Measurements from ENCODE around the gene MIB2.
"Not testable (repeated sequence)": the region's sequence is repeated elsewhere in the genome, so short reads cannot be mapped to it uniquely, and the experiment has no call there.

MIB2 gene
- 2.1 to 23.6 (median 10.1) reads per million in 17 experiments for total RNA-seq

DNA sequence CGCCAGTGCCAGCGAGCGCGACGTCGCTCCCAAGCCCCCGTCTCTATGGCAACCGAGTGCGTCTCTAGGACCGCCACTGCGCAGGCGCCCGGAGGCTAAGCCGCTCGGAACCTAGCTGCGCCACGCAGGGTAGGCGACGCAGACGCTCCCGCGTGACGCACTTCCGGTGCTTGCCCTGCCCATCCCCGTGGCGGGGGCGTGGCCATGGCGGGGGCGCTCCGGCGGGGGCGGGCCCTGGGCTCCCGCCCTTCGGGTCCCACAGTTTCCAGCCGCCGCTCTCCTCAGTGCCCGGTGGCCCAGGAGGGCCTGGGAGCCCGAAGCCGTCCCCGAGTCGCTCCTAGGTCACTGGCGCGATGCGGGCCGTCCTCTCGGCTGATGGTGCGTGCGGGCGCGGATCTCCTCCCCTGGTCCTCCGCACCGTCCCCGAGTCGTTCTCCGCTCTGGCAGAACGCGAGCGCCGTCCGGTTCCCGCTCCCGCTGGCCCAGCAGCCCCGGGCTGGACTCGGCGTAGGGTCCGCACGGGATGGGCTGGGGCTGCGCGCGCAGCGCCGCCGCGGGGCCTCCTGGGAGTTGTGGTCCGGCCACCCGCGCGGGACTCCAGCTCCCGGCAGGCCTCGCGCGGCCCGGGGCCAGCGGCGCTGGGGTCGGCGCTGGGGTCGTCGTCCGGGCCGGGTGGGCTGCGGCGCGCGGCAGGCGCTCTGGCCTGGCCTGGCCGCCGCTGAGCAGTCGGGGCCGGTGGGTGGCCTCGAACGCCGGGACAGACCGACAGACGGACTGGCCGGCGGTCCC is at the start of gene MIB2:
MIB2 (plus strand) TSS at position 245 of the 789 bp plus-strand sequence. CDS start 7,953 bp downstream, outside the sequence.
- peak; percentile 99 to 100 (median 99) for DNase-seq

DNA sequence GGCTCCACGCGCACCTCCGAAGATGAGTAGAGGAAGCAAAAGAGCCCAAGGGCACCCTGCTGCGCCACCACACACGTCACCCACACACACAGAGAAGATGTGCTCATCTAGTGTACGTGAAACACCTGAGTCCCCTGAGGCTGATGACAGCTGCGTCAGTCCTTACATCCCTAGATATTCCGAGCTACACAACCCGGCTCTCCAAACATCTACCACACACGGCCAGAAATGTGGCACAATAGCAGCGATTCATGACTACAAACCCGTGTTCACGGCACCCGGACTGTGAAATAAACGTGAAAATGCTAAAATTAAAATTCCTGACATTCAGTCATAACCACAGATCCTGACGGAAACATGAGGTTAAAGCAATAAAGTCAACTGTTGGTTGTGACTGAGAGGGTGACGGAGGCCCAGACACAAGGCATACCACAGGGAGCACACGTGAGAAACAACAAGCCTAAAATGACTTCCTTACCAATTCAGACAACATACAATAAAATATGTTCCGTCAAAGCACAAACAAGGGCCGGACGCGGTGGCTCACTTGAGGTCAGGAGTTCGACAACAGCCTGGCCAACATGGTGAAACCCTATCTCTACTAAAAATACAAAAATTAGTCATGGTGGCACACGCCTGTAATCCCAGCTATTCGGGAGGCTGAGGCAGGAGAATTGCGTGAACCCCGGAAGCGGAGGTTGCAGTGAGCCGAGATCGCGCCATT is 48.0 kb upstream of the MIB2 start:
- no peak for DNase-seq

DNA sequence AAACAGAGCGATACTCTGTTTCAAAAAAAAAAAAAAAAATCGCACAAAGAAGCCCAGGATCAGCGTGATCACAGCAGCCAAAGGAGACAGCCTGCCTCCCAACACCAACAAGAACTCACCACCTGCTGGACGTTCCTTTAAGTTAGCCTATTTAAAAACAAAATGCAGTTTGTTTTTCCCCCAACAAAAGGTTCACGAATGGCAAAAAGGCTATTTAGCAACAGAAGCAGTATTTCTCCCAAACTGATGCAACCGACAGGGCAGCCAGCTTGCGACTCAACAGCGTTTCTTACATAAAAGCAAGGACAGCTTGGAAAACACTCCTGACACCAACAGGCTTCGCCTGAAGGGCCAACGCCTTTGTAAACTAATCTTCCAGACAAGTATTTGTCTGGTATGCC is 47.4 kb upstream of the MIB2 start:
- no peak for DNase-seq

DNA sequence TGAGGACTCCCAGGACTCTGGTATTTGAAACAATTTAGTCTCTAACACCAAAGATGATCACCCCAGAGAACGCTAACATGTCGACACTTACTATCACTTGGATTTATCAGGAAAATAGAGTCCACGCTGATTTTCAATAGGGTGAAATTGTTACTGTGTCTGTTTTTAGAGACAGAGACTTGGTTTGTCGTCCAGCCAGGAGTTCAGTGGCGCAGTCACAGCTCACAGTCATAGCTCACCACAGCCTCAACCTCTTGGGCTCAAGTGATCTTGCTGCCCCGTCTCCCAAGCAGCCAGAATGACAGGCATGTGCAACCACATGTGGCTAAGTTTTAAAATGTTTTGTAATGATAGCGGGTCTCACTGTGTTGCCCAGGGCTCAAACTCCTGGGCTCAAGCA is 46.0 kb upstream of the MIB2 start:
- DNase-seq: no peak

DNA sequence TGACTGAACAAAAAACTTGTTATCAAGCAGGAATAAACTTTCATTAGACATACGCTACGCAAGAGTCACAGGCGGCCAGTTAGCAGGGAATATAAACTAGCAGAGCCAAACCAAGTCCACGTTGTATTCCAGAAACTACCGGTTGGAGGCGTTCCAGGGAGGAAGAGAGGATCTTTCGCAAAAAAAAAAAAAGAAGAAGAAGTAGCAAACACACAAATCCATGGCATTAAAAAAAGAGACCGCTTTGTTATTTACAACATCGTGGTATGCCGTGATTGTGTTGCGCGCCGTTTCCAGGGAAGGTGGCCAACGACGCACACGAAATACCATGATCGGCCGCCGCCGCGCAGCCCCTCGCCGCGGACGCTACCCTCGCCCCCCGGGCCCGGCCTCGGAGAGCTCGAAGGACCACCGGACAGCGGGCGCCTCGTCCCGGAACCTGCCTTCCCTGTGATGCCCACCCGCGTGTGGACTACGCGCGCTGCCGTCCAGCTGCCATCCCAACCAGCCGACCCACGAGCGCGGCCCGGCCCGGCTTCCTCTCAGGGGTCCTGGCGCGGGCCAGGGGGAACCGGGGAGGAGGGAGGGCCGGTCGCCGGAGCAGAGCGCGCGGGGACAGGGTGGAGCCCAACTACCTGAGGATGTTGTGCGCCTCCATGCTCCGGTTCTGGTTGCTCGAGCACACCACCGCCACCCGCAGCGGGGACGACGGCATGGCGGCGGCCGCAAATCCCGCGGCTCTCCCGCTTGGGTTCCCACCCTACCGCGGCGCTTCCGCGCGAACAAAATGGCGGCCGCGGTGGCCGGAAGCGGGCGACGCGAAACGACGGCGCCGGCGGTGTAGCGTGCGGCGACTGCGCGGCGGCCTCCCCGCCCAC is 41.2 kb upstream of the MIB2 start:
- DNase-seq: peak; percentile 78 to 92 (median 90)

DNA sequence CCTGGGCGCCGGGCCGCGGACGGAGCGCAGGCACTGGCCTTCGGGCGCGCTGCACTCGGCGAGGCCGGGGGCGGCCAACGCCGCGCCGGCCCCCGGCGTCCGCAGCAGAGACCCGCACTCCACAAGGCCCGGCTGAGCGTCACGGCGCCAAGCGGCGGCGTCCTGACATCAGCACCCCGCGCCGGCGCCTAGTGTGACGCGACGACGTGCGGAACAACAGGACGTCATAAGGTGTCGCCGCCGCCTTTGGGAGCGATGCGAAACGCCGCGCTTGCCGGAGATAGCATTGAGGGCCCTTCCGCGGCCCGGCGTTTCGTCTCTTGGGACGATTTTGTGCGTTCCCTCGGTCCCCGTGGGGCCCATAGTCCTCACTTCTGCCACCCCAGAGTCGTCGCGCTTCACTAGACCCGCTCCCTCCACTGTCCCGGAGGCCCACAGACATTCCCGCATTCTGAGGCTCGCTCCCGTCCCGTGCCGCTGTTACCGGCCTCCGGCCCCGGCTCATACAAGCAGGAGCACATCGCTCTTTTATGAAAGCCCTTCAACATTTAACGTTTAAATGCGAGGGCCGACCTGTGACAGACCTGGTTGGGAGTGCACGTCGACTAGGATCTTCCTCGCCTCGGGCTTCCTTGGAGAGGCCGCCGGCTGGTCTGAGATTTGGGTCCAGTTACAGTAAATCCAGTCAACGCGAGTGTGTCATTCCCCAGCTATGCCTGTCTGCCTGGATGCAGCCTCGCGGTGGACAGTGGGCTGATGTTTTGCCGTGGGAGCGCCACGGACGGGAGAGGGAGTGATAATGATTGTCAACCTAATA is 40.4 kb upstream of the MIB2 start, which contains the start of gene SSU72:
SSU72 (minus strand) TSS at position 143 of the 817 bp plus-strand sequence. CDS start 306 bp downstream, outside the sequence.
- peak; percentile 97 to 98 (median 98) for DNase-seq

DNA sequence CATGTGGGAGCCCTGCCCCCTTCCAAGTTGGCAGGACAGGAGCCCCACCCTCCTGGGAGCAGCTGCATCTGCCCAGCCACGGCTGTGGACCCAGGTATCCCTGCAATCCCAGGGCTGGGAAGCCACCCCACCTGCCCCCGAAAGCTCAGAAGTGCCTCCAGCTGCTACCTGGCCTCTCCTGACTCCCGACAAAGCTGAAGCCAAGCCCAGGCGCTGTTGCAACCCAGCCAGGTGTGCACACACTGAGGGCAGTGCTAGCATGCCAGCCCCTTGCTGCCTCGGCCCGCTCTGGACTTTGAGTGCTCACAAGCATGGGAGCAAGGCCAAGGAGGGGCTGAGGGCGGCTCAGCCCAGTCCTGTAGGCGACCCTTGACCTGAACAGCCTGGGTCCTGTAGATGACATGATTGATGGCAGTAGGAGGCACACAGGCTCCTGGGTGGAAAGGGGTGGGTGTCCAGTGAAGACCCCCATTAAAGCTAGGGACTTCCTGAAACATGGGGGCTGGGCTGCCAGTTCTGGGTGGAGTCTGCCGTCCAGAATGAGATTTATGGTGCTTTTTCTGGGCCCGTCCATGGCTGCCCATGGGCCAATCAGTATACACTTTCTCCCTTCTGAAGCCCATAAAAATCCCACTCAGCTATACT is 37.8 kb upstream of the MIB2 start:
- no peak for DNase-seq

DNA sequence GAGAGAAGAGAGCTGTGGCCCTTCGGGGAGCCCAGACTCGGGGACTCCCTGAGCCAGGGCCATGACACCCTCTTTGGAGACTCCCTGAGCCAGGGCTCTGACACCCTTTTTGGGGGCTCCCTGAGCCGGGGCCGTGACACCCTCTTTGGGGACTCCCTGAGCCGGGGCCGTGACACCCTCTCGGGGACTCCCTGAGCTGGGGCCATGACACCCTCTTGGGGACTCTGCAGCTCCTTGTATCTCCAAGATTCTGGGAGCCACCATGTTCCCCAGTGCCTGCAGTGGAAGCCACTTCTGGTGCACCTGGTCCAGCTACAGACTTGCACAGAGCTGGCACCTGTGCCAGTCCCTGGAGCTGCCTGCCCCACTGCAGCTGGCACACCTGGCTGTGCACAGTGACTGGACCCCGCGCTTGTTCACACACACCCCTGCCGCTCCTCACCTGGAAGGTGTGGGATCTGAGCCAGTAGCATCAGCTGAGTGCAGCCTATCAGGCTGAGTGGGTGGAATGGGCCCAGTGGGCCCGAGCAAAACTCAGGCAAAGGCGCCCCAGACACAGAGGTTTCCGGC is 36.8 kb upstream of the MIB2 start:
- DNase-seq: no peak

DNA sequence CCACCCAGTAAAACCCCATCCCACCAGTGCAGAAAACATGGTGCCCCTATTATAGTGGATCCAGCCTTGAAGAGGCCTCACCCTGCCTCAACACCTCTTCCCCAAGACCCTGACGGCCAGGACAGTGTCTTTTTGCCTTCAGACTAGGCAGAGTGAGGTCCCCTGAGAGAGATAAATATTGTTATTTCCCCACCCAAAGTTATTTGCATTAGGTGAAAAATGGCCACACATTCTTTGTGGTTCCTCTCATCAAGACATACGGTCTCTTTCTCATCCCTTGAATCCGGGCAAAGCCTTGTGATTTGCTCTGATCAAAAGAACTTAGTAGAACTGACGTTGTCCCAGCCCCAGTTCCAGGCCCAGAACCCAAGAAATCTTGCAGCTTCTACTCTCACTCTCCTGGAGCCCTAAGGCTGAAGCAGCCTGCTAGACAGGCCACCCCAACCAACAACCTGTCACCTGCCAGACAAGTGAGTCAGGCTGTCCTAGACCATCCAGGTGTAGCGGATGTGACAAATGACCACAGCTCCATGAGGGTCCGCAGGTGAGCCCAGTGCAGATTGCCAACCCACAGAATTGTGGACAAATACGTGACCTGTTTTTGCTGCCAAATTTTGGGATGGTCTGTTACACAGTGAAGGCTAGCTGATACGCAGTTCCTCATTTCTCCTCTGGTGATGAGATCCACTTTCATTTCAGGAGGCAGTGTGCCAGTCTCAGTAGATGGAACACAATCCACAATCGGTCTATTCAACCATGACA is 32.5 kb upstream of the MIB2 start:
- no peak for DNase-seq

DNA sequence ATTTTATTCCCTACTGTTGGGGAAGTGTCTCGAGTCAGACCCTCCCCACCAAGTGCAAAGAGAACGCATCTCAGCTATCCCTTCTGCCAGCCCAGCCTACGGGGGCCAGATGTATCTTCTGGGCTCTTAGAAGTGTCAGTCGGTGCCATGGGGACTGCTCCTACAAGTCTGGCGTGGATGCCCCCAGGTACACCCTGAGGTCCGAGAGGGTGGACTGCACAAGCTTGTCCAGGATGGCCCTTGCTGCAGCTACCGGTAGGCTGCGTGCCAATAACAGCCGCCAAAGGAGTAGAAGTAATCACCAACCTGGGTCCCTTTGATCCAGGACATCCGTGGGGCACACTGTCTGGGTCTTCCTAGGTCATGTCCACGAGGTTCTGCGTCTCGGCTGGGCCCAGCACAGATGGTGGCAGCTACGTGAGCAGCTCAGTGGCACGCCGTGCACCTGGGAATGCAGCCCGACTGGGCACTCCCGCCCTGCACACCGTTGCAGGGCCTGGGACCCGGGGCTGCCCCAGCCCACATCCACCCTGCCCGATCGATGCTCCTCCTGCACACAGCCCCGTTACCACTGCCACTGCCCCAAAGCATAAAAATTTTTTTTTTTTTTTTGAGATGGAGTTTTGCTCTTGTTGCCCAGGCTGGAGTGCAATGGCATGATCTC is 31.8 kb upstream of the MIB2 start:
- no peak for DNase-seq

DNA sequence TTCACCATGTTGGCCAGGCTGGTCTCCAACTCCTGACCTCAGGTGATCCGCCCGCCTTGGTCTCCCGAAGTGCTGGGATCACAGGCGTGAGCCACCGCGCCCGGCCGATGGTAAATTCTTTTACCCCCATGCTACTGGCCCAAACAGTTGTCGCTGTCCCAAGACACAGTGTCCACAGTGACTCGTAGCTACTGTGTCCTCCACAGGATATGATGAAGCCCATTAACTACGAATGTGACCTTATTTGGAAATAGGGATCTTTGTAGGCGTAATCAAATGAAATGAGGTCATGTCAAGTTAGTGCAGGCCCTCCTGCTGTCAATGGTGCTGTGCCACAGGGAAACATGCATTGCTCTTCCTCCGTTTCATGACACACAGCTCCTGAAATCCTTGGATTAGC is 23.8 kb upstream of the MIB2 start:
- DNase-seq: peak in 2 of 4 experiments; percentile 14 to 63

DNA sequence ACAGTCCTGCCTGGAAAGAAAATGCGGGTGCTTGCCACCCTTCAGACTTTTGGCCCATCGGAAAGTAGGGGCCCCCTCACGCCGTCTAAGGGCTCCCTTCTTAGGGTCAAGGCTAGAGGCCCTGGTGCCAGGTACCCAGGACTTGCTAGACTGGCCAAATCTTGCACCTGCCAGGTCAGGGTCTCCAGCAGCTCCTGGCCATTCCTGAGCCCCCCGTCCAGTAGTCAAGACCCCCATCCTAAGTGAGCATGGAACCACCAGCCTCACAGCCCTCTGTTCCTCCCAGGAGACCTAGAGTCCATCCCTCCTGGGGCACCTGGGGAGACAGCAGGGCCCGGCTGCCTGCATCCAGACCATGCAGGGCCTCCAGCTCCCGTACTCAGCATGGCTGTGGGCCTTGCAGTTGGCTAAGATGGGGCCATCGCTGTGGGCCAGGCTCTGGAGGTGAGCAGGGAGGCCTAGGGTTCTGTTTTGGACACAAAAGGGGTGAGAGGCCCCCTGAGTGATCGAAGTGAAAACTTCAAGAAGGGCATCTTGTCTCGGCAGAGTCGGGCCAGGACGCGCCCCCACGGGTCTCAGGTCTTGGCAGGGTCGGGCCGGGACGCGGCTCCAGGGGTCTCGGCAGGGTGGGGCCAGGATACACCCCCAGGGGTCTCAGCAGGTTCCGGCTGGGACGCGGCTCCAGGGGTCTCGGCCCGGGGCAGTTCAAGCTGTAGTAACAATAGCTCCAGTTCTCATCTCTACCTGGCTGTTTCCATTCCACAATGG is 21.3 kb upstream of the MIB2 start:
- no peak for DNase-seq

DNA sequence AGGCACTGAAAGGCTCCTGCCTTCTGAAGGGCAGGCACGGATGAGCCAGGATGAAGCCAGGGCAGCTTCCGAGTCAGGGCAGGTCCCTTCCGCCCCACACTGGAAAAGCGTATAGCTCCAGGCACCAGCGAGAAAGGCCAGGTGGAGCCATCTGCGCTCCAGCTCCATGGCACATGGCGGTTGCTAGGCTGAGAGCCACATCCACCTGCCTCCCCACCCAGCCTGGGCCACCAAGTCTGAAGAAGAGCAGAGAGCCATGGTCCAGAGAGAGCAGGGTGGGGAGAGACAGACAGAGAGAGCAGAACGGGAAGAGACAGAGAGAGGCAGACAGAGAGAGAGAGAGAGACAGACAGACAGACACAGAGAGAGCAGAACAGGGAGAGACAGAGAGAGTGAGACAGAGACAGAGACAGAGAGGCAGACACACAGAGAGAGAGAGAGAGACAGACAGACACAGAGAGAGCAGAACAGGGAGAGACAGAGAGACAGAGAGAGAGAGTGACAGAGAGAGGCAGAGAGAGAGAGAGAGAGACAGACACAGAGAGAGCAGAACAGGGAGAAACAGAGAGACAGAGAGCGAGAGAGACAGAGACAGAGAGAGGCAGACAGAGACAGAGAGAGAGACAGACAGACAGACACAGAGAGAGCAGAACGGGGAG is 20.6 kb upstream of the MIB2 start:
- DNase-seq: no peak

DNA sequence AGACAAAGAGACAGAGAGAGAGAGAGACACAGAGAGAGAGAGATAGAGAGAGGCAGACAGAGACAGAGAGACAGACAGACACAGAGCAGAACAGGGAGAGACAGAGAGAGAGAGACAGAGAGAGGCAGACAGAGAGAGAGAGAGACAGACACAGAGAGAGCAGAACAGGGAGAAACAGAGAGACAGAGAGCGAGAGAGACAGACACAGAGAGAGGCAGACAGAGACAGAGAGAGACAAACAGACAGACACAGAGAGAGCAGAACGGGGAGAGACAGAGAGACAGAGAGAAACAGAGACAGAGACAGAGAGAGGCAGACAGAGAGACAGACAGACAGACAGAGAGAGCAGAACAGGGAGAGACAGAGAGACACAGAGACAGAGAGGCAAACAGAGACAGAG is 20.0 kb upstream of the MIB2 start:
- DNase-seq: not testable (repeated sequence)

DNA sequence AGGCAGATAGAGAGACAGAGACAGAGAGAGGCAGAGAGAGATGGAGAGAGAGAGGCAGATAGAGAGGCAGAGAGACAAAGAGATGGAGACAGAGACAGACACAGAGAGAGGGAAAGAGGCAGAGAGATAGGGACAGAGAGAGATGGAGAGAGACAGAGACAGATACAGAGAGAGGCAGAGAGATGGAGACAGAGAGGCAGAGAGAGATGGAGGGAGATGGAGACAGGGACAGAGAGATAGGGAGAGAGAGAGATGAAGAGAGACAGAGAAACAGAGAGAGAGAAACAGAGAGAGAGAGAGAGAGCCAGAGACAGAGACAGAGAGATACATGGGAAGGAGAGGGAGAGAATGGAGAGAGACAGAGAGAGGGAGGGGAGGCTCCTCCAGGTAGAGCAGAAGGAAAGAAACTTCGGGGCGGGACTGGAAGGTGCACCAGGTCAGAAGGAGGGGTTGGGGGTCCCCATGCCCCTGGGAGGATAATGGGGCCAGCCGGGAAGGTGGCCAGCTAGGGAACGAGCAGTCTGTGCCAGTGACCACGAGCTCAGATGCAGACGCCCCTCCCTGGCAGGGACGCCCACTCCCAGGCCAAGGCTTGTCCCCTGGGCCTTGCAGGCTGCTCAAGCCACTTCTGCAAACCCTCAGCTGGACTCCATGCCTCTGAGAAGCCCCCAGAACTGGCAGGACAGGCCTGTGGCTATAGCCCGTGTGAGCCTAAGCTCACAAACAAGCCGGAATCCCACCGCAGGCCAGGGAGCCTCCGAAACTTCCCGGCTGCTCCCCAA is 18.6 kb upstream of the MIB2 start:
- DNase-seq: peak; percentile 34 to 59 (median 48)

DNA sequence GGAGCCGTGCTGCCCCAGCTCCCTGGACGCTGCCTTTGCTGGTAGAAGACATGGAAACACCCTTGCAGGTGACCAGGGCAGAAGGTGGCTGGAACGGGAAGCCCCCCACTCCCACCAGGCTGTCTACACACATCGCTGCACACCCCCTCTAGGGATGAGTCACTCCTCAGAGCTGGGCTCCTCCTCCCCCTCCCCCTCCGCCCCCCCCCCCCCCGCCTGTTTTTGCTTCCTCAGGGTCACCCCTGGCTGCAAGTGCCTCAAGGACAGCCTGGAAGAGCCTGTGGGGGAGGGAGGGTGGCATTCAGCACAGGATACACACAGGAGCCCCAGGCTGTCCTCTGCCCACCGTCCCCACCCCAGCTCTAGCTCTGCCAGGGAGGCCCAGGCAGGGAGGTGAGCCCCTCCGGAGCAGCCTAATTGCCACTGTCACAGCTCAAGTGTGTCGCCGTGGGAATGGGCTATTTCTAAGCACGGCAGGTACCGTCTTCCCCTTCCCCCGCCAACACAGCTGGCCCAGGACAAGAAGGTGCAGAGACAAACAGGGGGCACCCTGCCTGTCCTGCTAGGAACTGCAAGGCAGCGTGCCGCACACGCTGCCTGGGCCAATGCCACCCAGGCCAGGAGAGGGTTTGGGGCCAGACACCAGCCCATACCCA is 17.9 kb upstream of the MIB2 start:
- peak in 2 of 4 experiments; percentile 26 to 41 for DNase-seq
